ENCODE data around the gene OGFOD3.
"Not testable (repeated sequence)": the region's sequence is repeated elsewhere in the genome, so short reads cannot be mapped to it uniquely, and the experiment has no call there.

The OGFOD3 gene

GRCh38 chr17:82374626-82375331 lies 43.6 kb downstream of the OGFOD3 start:
- no peak for DNase-seq (ENCODE audit: low read depth, low spot score)

DNA sequence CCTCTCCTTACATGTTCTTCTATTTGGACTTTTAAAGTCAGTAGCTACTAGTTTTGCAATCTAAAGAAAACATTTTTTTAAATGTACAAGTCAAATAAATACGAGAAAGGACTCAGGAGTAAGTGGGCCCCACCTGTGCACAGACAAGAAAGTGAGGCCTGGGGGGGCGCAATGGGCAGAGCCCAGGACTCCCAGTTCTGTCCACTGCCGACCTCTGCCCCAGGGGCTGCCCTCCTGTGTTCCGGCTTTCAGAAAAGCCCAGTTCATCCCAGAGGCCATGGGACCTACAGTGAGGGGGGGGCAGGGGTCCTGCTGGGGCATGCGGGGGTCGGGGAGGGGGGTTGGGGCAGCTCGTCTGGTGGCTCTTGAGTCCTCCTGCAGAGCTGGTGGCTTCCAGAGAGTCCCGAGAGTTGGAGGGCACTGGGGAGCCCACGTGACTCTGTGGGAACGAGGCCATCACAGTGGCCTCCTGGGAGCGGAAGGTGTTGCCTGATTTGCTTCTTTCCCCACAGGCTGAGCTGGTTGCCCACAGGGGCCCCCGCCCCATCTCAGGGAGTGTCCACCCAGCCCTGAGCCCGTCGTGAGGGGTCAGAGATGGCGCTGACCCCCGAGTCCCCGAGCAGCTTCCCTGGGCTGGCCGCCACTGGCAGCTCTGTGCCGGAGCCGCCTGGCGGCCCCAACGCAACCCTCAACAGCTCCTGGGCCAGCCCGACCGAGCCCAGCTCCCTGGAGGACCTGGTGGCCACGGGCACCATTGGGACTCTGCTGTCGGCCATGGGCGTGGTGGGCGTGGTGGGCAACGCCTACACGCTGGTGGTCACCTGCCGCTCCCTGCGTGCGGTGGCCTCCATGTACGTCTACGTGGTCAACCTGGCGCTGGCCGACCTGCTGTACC lies 44.4 kb downstream of the OGFOD3 start:
- DNase-seq (ENCODE audit: low read depth, low spot score) = no peak

DNA sequence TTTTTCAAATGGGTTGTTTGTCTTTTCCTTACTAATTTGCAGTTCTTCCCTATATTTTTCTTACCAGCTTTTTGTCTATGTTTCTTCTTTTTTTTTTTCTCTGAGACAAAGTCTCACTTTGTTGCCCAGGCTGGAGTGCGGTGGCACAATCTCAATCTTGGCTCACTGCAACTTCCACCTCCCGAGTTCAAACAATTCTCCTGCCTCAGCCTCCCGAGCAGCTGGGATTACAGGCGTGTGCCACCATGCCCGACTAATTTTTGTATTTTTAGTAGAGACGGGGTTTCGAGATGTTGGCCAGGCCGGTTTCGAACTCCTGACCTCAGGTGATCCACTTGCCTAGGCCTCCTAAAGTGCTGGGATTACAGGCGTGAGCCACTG lies 45.3 kb downstream of the OGFOD3 start:
- DNase-seq (ENCODE audit: low read depth, low spot score) = not testable (repeated sequence)

DNA sequence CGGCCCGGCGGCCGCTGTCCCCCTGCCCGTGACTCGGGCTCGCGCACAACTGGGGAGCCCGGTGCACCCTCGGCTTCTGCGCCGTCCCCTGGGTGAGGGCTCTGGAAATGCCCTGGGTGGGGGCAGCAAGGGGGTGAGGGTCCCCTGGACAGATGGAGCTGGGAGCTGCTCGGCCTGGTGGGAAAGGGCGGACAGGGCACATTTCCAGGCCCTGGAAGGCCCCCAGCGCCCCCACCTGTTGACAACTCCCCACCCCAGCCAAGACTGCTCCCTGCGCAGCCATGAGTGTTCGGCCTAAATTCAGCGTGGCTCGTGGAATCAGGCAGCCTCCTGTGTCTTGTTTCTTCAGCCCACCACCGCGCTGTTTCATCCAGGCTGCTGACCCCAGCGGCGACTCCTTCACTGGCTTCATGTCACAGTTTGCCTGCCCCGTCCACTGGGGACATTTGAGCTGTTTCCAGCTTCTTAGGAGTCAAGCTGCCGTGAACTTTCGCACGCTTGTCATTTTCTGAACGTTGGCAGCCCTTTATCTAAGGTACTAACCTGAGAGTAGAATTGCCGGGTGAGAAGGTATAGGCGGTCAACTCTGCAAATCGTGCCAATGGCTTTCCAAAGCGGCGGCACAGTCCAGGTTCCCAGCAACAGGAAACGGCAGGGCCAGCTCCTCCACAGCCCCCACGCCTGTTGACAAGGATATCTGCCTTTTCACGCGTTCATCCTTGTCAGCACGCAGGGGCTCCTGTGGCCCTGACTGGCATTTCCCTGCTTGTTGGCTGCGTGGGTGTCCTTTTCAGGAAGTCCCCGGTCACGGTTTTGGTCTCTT lies 45.9 kb downstream of the OGFOD3 start:
- no peak for DNase-seq (ENCODE audit: low read depth, low spot score)

GRCh38 chr17:82371333-82372248 lies 46.8 kb downstream of the OGFOD3 start, which contains the start of gene UTS2R:
Gene UTS2R, plus strand, starts transcription at chr17:82371765. Its CDS starts 2,560 bp downstream, at chr17:82374325.
- DNase-seq (ENCODE audit: low read depth, low spot score) = no peak

DNA sequence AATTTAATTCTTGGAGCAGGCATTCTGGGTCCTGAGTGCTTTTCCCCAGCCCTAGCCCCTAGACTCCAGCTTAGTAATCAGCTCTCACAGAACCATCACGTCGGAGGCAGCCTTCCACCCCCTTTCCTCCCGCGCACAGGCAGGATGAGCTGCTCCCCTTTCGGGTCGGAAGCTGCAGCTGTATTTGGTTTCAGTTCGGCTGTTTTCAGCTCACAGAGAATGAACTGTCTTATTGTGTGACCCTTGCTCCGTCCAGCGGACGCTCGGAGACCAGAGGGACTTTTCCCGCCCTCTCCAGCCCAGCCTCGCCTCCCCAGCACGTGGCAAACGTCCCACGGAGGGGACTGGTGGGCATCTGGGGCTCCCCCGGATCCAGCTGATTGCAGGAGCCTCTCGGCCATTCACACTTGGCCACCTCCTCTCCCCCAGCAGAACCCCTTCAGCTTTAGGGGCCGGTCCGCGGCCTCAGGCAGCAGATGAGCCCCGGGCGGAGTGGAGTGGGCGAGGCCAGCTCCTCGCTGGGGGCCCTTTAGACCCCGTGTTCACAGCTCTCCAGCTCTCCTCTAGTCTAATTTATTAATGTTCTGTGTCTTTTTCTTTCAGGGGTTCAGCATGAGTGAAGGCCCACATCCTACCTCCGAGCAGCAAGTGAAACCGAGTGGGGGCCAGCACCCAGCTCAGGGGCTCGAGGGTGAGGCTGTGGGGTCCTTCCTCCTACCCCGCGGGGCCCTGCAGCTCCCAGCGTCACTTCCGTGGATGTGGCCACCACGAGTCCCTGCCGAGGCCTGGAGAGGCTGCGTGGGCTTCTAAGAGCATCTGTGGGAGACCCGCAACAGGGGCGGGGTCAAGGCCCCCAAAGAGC lies 47.7 kb downstream of the OGFOD3 start:
- no peak for DNase-seq (ENCODE audit: low read depth, low spot score)

DNA sequence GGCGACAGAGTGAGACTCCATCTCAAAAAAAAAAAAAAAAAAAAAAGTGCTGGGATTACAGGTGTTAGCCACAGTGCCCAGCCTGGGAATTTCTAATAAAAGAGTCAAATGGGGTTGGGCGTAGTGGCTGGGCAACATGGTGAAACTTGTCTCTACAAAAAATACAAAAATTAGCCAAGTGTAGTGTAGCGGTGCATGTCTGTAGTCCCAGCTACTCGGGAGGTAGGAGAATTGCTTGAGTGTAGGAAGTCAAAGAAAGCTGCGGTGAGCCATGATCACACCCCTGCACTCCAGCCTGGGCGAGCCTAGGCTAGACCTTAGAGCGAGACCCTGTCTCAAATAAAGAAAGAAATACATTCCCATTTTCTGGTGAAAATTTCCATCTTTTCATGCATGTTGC lies 49.2 kb downstream of the OGFOD3 start:
- DNase-seq (ENCODE audit: low read depth, low spot score) = no peak

- DNase-seq (ENCODE audit: low read depth, low spot score) = no peak
Observed at GRCh38 chr17:82367724-82368524, 50.5 kb downstream of the OGFOD3 start.

GRCh38 chr17:82366749-82367148 lies 51.6 kb downstream of the OGFOD3 start:
- DNase-seq (ENCODE audit: low read depth, low spot score) = no peak

DNA sequence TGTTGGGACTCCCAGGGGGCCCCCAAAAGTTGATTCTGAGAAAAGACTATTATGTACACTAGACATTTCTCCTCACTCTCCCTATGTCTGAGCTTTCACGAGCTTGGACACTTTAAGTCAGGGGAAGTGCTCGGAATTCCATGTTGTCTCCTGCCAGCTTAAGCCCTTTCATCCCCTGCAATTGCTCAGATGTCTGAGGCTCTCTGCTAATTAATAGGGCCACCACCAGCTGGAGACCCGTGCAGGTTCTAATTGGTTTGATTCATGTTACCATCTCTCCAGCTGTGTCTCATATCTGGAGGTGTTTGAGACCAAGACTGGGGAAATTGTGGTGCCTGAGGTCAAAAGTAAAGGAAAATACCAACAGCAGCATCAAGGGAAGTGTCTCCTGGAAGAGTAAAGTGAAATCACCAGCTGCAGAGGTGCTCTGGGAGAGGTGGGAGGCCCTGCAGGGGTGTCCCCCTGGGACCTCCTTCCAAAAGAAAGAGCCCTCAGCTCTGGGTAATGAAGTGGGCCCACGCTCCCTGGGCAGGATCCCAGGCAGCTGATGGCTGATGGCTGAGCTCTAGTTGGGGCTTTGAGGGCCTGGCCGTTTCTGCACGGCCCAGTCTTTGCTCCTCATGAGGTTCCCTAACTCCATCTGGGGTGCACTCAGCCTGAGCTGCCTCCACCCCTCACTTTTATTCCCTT lies 52.6 kb downstream of the OGFOD3 start:
- no peak for DNase-seq (ENCODE audit: low read depth, low spot score)

DNA sequence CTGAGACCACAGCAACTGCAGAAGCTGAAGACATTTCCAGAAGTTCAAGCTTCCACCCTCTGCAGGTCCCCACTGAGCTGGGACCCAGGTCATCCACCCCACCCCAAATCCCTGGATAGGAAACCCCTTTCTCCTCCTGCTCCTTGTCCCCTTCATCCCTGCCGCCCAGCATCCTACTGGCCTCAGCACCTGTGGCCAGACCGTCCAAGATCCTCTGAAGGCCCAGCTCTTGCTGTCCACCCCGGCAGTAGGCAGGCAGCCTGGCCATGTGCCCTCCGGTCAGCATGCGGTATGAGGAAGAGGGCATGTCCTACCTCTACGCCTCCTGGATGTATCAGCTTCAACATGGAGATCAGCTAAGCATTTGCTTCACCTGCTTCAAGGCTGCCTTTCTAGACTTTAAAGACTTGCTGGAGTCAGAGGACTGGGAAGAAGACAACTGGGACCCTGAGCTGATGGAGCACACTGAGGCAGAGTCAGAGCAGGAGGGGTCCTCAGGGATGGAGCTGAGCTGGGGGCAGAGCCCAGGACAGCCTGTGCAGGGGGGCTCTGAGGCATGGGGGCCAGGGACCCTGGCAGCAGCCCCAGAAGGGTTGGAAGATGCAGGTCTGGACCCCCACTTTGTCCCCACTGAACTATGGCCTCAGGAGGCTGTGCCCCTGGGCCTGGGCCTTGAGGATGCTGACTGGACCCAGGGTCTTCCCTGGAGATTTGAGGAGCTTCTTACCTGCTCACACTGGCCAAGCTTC lies 56.3 kb downstream of the OGFOD3 start:
- no peak for DNase-seq (ENCODE audit: low read depth, low spot score)

DNA sequence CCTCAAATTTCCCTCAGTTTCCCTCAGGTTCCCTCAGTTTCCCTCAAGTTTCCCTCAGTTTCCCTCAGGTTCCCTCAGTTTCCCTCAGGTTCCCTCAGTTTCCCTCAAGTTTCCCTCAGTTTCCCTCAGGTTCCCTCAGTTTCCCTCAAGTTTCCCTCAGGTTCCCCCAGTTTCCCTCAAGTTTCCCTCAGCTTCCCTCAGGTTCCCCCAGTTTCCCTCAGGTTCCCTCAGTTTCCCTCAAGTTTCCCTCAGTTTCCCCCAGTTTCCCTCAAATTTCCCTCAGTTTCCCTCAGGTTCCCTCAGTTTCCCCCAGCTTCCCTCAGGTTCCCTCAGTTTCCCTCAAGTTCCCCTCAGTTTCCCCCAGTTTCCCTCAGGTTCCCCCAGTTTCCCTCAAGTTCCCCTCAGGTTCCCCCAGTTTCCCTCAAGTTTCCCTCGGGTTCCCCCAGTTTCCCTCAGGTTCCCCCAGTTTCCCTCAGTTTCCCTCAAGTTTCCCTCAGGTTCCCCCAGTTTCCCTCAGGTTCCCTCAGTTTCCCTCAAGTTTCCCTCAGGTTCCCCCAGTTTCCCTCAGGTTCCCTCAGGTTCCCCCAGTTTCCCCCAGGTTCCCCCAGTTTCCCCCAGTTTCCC lies 58.8 kb downstream of the OGFOD3 start:
- not testable (repeated sequence) for DNase-seq (ENCODE audit: low read depth, low spot score)

- DNase-seq (ENCODE audit: low read depth, low spot score) = no peak
Observed at GRCh38 chr17:82358465-82359350, 59.7 kb downstream of the OGFOD3 start, which contains the start of gene TEX19. Gene TEX19, plus strand, starts transcription at chr17:82359247. Its CDS starts 2,904 bp downstream, at chr17:82362151.

DNA sequence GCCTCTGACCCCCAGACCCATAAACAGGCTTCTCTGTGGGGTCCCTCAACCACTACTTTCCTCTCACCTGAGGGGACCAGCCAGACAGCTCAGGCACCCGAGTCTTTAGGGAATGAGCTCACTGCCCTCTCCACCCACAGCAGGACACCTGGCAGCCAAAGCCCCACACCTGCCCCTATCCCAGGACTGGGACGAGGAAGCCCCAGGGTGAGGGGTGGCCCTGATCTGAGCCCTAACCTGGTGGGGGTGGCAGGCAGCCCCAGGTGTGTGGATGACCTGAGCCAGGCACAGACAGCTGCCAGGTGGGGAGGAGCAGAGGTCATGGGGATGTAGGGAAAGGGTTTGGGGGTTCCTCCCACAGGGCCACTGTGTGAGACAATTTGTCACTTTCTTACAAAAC lies 61.0 kb downstream of the OGFOD3 start:
- DNase-seq (ENCODE audit: low read depth, low spot score) = no peak

GRCh38 chr17:82356845-82357355 lies 61.5 kb downstream of the OGFOD3 start:
- no peak for DNase-seq (ENCODE audit: low read depth, low spot score)
